Hepatocyte (in vitro differentiated cells): Measurements from ENCODE around the gene ITPKA.

Experiments used
- CTCF ChIP-seq: fragments of 200-600 bp; sonication (generic); IDR thresholded peaks from 2 replicates; pipeline ENCODE4 v1.5.1; 2016; ENCODE audit warnings: antibody characterized with exemption, mild to moderate bottlenecking; ENCODE audit not compliant: poor library complexity
- EZH2 ChIP-seq: fragments of 200-600 bp; sonication (generic); IDR thresholded peaks from 2 replicates; pipeline ENCODE4 v1.6.1; 2016; ENCODE audit warnings: antibody characterized with exemption, mild to moderate bottlenecking, borderline replicate concordance

GRCh38 chr15:41487381-41487780 is 6.3 kb upstream of the ITPKA start:
- TF ChIP-seq CTCF: no peak
- TF ChIP-seq EZH2: no peak
